ENCODE data around the gene APBA3. TPM values are rescaled to one million over a fixed set of nuclear protein-coding genes. Genes with fewer than 3 reads are reported as not detected.

The APBA3 gene
- total RNA-seq, 4 donors from 2014 or later, result 28.5 to 48.1 (median 41.8) TPM

GRCh38 chr19:3770136-3770999 is 8.9 kb upstream of the APBA3 start:
- Histone ChIP-seq H3K9me3 (no peaks in the 10 kb centered on the region), H3K4me3 (no peak overlapping the region), H3K4me1 (no peaks in the 10 kb centered on the region), H3K27me3 (no peaks in the 10 kb centered on the region), H3K36me3 (peaks cover 0 to 38% (median 0%) of the 10 kb centered on the region in 3 donors), H3K27ac (no peak overlapping the region)
- no peak for TF ChIP-seq CTCF (IDR thresholded peaks at IDR 0.05)
- TF ChIP-seq POLR2A (IDR thresholded peaks at IDR 0.05), result no peak
- DNase-seq, result no peak

- no peak overlapping the region for H3K27ac ChIP-seq
Measured at GRCh38 chr19:3769494-3769893, 8.0 kb upstream of the APBA3 start.

GRCh38 chr19:3768748-3769099 is 7.2 kb upstream of the APBA3 start:
- Histone ChIP-seq H3K9me3 (no peaks in the 10 kb centered on the region), H3K36me3 (peaks cover 0 to 44% (median 0%) of the 10 kb centered on the region in 3 donors), H3K27me3 (no peaks in the 10 kb centered on the region), H3K4me1 (peaks cover 0 to 3% (median under 1%) of the 10 kb centered on the region in 4 donors), H3K27ac (no peak overlapping the region), H3K4me3 (no peak overlapping the region)
- DNase-seq, result no peak
- TF ChIP-seq POLR2A (IDR thresholded peaks at IDR 0.05) (no peak), CTCF (IDR thresholded peaks at IDR 0.05) (no peak)

More at GRCh38 chr19:3769494-3769893, 8.0 kb upstream of the APBA3 start:
- DNase-seq, result no peak
- H3K4me1 ChIP-seq, result no peaks in the 10 kb centered on the region
- H3K36me3 ChIP-seq, result peaks cover 0 to 44% (median 0%) of the 10 kb centered on the region in 3 donors
- no peaks in the 10 kb centered on the region for H3K27me3 ChIP-seq
- no peak overlapping the region for H3K4me3 ChIP-seq
- H3K9me3 ChIP-seq, result no peaks in the 10 kb centered on the region
- TF ChIP-seq CTCF (IDR thresholded peaks at IDR 0.05), result no peak
- no peak for TF ChIP-seq POLR2A (IDR thresholded peaks at IDR 0.05)

DNA sequence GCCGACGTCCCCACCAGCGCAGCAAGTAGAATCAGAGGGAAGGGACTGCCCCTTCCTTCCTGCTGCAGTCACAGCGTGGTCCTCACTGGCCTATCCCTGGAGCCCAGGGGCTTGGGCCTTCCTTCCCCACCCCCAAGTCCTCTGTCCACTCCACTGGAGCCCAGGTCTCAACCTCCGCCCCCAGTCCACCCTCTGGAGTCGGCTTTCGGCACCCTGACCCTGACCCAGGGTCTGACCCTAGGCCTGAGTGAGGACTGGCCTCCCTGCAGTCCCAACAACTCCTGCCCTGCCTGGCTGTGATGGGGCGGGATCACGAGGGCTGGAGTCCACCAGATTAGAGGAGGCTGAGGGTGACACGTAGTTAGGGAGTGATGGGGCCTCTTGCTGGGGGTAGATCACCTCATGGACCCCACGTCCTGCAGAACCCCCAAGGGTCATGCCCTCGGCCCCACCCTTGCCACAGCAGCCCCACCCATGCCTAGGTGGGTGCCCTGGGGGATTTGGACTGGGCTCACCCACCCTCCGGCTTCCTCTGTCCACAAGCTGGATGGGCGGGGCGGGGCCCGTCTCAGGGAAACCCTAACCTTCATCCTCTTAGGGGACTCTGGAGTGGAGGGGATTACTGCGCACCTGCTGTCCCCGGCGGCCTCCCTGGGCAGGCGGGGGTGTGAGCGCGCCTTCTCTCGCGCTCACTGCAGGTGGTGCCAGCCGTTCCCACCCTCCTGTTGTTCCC is 6.7 kb upstream of the APBA3 start:
- no peak for DNase-seq
- no peak overlapping the region for H3K27ac ChIP-seq

GRCh38 chr19:3767050-3767449 is 5.6 kb upstream of the APBA3 start:
- H3K9me3 ChIP-seq, result no peaks in the 10 kb centered on the region
- no peaks in the 10 kb centered on the region for H3K27me3 ChIP-seq
- no peak for DNase-seq
- no peak for TF ChIP-seq CTCF (IDR thresholded peaks at IDR 0.05)
- no peak for TF ChIP-seq POLR2A (IDR thresholded peaks at IDR 0.05)
- no peak overlapping the region for H3K27ac ChIP-seq
- H3K4me1 ChIP-seq, result peaks cover 0 to 10% (median 7%) of the 10 kb centered on the region in 4 donors
- H3K36me3 ChIP-seq, result peaks cover 0 to 44% (median 0%) of the 10 kb centered on the region in 3 donors
- no peak overlapping the region for H3K4me3 ChIP-seq

More for the DNA sequence above, 6.7 kb upstream of the APBA3 start:
- TF ChIP-seq POLR2A (IDR thresholded peaks at IDR 0.05), result no peak
- TF ChIP-seq CTCF (IDR thresholded peaks at IDR 0.05), result no peak
- no peaks in the 10 kb centered on the region for H3K9me3 ChIP-seq
- no peaks in the 10 kb centered on the region for H3K27me3 ChIP-seq
- H3K4me3 ChIP-seq, result no peak overlapping the region
- peaks cover 0 to 8% (median 6%) of the 10 kb centered on the region in 4 donors for H3K4me1 ChIP-seq
- H3K36me3 ChIP-seq, result peaks cover 0 to 44% (median 0%) of the 10 kb centered on the region in 3 donors

Measured in Peyer's patch (tissue), 4 donors.